Fibroblast of villous mesenchyme (primary cell): ENCODE data around the gene CSN3. TPM values are rescaled to one million over a fixed set of nuclear protein-coding genes. Genes with fewer than 3 reads are reported as not detected.

Experiments
- DNase-seq: peaks from one replicate; pipeline ENCODE4 v3.0.0-alpha.2; 2010; ENCODE audit warnings: low read depth
- H3K4me3 ChIP-seq: 2 replicates; pipeline ENCODE4 v1.5.1; 2011; ENCODE audit warnings: low read depth, mild to moderate bottlenecking, low read length
- CTCF ChIP-seq: IDR thresholded peaks from 2 replicates; pipeline ENCODE4 v1.5.1; 2012; ENCODE audit warnings: low read depth, mild to moderate bottlenecking, low read length; ENCODE audit not compliant: insufficient read depth
- total RNA-seq: library from RNA; depleted of rRNA; stranded (reverse); fragments of >200 nt; gene quantifications from 2 replicates; pipeline ENCODE4 v1.2.3, GENCODE V29; 2012

The CSN3 gene
- total RNA-seq, 1 donor = not detected

GRCh38 chr4:70298051-70298450 is 55.7 kb downstream of the CSN3 start:
- no peak for DNase-seq
- no peak overlapping the region for H3K4me3 ChIP-seq
- TF ChIP-seq CTCF = no peak

GRCh38 chr4:70299643-70300042 is 57.2 kb downstream of the CSN3 start:
- no peak for TF ChIP-seq CTCF
- H3K4me3 ChIP-seq = no peak overlapping the region
- DNase-seq = no peak

- DNase-seq = no peak
- no peak overlapping the region for H3K4me3 ChIP-seq
- no peak for TF ChIP-seq CTCF
These were observed 57.8 kb downstream of the CSN3 start for GRCh38 chr4:70300215-70300614.

Other genes with a start within 250 kb of the CSN3 start
- not detected in 2 replicates for gene STATH, start 246.6 kb upstream of the CSN3 start, total RNA-seq
- gene HTN3, start 214.1 kb upstream of the CSN3 start, total RNA-seq = not detected in 2 replicates
- gene HTN1, start 192.2 kb upstream of the CSN3 start, total RNA-seq = under 0.01 TPM in 1 of 2 replicates, not detected in the other
- gene PRR27, start 88.4 kb upstream of the CSN3 start, total RNA-seq = not detected in 2 replicates
- not detected in 2 replicates for gene ODAM, start 46.9 kb upstream of the CSN3 start, total RNA-seq
- gene FDCSP, start 16.5 kb upstream of the CSN3 start, total RNA-seq = not detected in 2 replicates
- gene CABS1, start 92.4 kb downstream of the CSN3 start, total RNA-seq = not detected in 2 replicates
- gene SMR3A, start 118.2 kb downstream of the CSN3 start, total RNA-seq = not detected in 2 replicates
- not detected in 2 replicates for gene SMR3B, start 140.5 kb downstream of the CSN3 start, total RNA-seq
- gene OPRPN, start 155.3 kb downstream of the CSN3 start, total RNA-seq = not detected in 2 replicates
- not detected in 2 replicates for gene MUC7, start 229.6 kb downstream of the CSN3 start, total RNA-seq